ENCODE measurements around the gene FRMD1. TPM values are rescaled to one million over a fixed set of nuclear protein-coding genes. Genes with fewer than 3 reads are reported as not detected.

FRMD1 gene
- total RNA-seq, 1 experiment from 2014 or later, result not detected

GRCh38 chr6:168058691-168059551 is 20.1 kb downstream of the FRMD1 start:
- no TSS peak for BruUV-seq (replicated peaks)
- Mint-ChIP-seq H3K27me3 (ENCODE audit: insufficient read depth, unreplicated experiment) (no peaks in the 10 kb centered on the region), H3K36me3 (ENCODE audit: insufficient read depth, unreplicated experiment) (no peaks in the 10 kb centered on the region), H3K4me1 (ENCODE audit: insufficient read depth, unreplicated experiment) (peaks cover 7% of the 10 kb centered on the region), H3K27ac (ENCODE audit: low read depth, unreplicated experiment) (no peak overlapping the region), H3K4me3 (ENCODE audit: unreplicated experiment) (no peak overlapping the region), H3K9me3 (ENCODE audit: unreplicated experiment) (no peaks in the 10 kb centered on the region)
- intact Hi-C loops (cut with micrococcal nuclease), result no loop called here
- no peak for DNase-seq (ENCODE audit: unreplicated experiment)
- ChIA-PET POLR2A (no interaction called here), CTCF (no interaction called here)
- TF ChIP-seq CTCF (IDR thresholded peaks at IDR 0.05; ENCODE audit: unreplicated experiment), result no peak

- no peak for TF ChIP-seq CTCF (IDR thresholded peaks at IDR 0.05; ENCODE audit: unreplicated experiment)
- Mint-ChIP-seq H3K27ac (ENCODE audit: low read depth, unreplicated experiment) (no peak overlapping the region), H3K4me3 (ENCODE audit: unreplicated experiment) (no peak overlapping the region), H3K9me3 (ENCODE audit: unreplicated experiment) (no peaks in the 10 kb centered on the region), H3K36me3 (ENCODE audit: insufficient read depth, unreplicated experiment) (no peaks in the 10 kb centered on the region), H3K27me3 (ENCODE audit: insufficient read depth, unreplicated experiment) (no peaks in the 10 kb centered on the region), H3K4me1 (ENCODE audit: insufficient read depth, unreplicated experiment) (peaks cover 7% of the 10 kb centered on the region)
- POLR2A ChIA-PET, result no interaction called here
- peak; percentile 56 for DNase-seq (ENCODE audit: unreplicated experiment)
- BruUV-seq (replicated peaks), result no TSS peak
- CTCF ChIA-PET, result interaction anchor here (0.5 kb wide), 1 partner anchor 835 kb away, joined by 3 read pairs; no protein-coding TSS in a partner anchor
- intact Hi-C loops (cut with micrococcal nuclease), result no loop called here
Measured at GRCh38 chr6:168057836-168058235, 21.2 kb downstream of the FRMD1 start.

- H3K4me1 Mint-ChIP-seq (ENCODE audit: insufficient read depth, unreplicated experiment), result peaks cover 7% of the 10 kb centered on the region
- no peaks in the 10 kb centered on the region for H3K27me3 Mint-ChIP-seq (ENCODE audit: insufficient read depth, unreplicated experiment)
- no peak for TF ChIP-seq CTCF (IDR thresholded peaks at IDR 0.05; ENCODE audit: unreplicated experiment)
- BruUV-seq (replicated peaks), result no TSS peak
- H3K27ac Mint-ChIP-seq (ENCODE audit: low read depth, unreplicated experiment), result no peak overlapping the region
- no peak overlapping the region for H3K4me3 Mint-ChIP-seq (ENCODE audit: unreplicated experiment)
- ChIA-PET CTCF (interaction anchor here (0.5 to 0.6 kb wide), 2 partner anchors 819 to 836 kb away, joined by 3 read pairs; no protein-coding TSS in a partner anchor), POLR2A (no interaction called here)
- DNase-seq (ENCODE audit: unreplicated experiment), result no peak
- H3K9me3 Mint-ChIP-seq (ENCODE audit: unreplicated experiment), result no peaks in the 10 kb centered on the region
- H3K36me3 Mint-ChIP-seq (ENCODE audit: insufficient read depth, unreplicated experiment), result no peaks in the 10 kb centered on the region
- intact Hi-C loops (cut with micrococcal nuclease), result no loop called here
Measured at GRCh38 chr6:168056892-168057527, 22.0 kb downstream of the FRMD1 start.

- peaks cover 7% of the 10 kb centered on the region for H3K4me1 Mint-ChIP-seq (ENCODE audit: insufficient read depth, unreplicated experiment)
- no peak for TF ChIP-seq CTCF (IDR thresholded peaks at IDR 0.05; ENCODE audit: unreplicated experiment)
- no peaks in the 10 kb centered on the region for H3K9me3 Mint-ChIP-seq (ENCODE audit: unreplicated experiment)
- BruUV-seq (replicated peaks), result no TSS peak
- H3K36me3 Mint-ChIP-seq (ENCODE audit: insufficient read depth, unreplicated experiment), result no peaks in the 10 kb centered on the region
- DNase-seq (ENCODE audit: unreplicated experiment), result no peak
- no peak overlapping the region for H3K27ac Mint-ChIP-seq (ENCODE audit: low read depth, unreplicated experiment)
- ChIA-PET CTCF (no interaction called here), POLR2A (no interaction called here)
- intact Hi-C loops (cut with micrococcal nuclease), result no loop called here
- no peaks in the 10 kb centered on the region for H3K27me3 Mint-ChIP-seq (ENCODE audit: insufficient read depth, unreplicated experiment)
- no peak overlapping the region for H3K4me3 Mint-ChIP-seq (ENCODE audit: unreplicated experiment)
Measured at GRCh38 chr6:168055696-168056489, 23.1 kb downstream of the FRMD1 start.

Measured in MCF 10A (cell line).